DMS153 (cell line): ENCODE data around the gene SH3BGRL2.

Experiments
- DNase-seq: peaks from one replicate; lab custom pipeline; 2025; lab: John Stamatoyannopoulos, UW

The SH3BGRL2 gene

GRCh38 chr6:79630883-79631692 lies at the start of gene SH3BGRL2:
Gene SH3BGRL2 (plus strand): TSS chr6:79631329. CDS start chr6:79631462, 133 bp downstream.
- DNase-seq: peak; percentile 81

- no peak for DNase-seq
These were observed 46.8 kb upstream of the SH3BGRL2 start for GRCh38 chr6:79584332-79584731.

- no peak for DNase-seq
These were observed 44.6 kb upstream of the SH3BGRL2 start for GRCh38 chr6:79586548-79586947.

- no peak for DNase-seq
These were observed 41.4 kb upstream of the SH3BGRL2 start for GRCh38 chr6:79589701-79590100.

- DNase-seq: no peak
These were observed 34.0 kb upstream of the SH3BGRL2 start for GRCh38 chr6:79597155-79597554.

- no peak for DNase-seq
These were observed 33.1 kb upstream of the SH3BGRL2 start for GRCh38 chr6:79598012-79598411.

GRCh38 chr6:79599725-79600259 lies 31.3 kb upstream of the SH3BGRL2 start:
- peak; percentile 22 for DNase-seq

- DNase-seq: no peak
These were observed 30.8 kb upstream of the SH3BGRL2 start for GRCh38 chr6:79600313-79600712.

- DNase-seq: peak; percentile 64
These were observed 30.1 kb upstream of the SH3BGRL2 start for GRCh38 chr6:79600812-79601609.

- peak; percentile 9 for DNase-seq
These were observed 28.3 kb upstream of the SH3BGRL2 start for GRCh38 chr6:79602859-79603258.

GRCh38 chr6:79604583-79605037 lies 26.5 kb upstream of the SH3BGRL2 start:
- no peak for DNase-seq

GRCh38 chr6:79605061-79605460 lies 26.1 kb upstream of the SH3BGRL2 start:
- no peak for DNase-seq

GRCh38 chr6:79605968-79606764 lies 25.0 kb upstream of the SH3BGRL2 start:
- no peak for DNase-seq

- no peak for DNase-seq
These were observed 24.1 kb upstream of the SH3BGRL2 start for GRCh38 chr6:79607000-79607399.

- no peak for DNase-seq
These were observed 22.6 kb upstream of the SH3BGRL2 start for GRCh38 chr6:79608334-79609224.

- no peak for DNase-seq
These were observed 21.9 kb upstream of the SH3BGRL2 start for GRCh38 chr6:79609225-79609595.

- DNase-seq: no peak
These were observed 20.7 kb upstream of the SH3BGRL2 start for GRCh38 chr6:79610306-79611009.

GRCh38 chr6:79612457-79612856 lies 18.7 kb upstream of the SH3BGRL2 start:
- no peak for DNase-seq

GRCh38 chr6:79612918-79613317 lies 18.2 kb upstream of the SH3BGRL2 start:
- no peak for DNase-seq

GRCh38 chr6:79613912-79614311 lies 17.2 kb upstream of the SH3BGRL2 start:
- no peak for DNase-seq
